Stimulated activated CD8-positive, alpha-beta memory T cell treated with anti-CD3 and anti-CD28 coated beads, Interleukin-4, amount 100 ng/mL, for 1 hour (primary cell): ENCODE data around the gene CHTOP.
"Not testable (repeated sequence)": the region's sequence is repeated elsewhere in the genome, so short reads cannot be mapped to it uniquely, and the experiment has no call there.

ENCODE experiments used
- DNase-seq, 2 donors: peaks; one replicate each; pipeline ENCODE4 v3.0.0-alpha.2; 2020; ENCODE audit warnings: low read depth in 2 of 2, low spot score in 1 of 2

Gene CHTOP

DNA sequence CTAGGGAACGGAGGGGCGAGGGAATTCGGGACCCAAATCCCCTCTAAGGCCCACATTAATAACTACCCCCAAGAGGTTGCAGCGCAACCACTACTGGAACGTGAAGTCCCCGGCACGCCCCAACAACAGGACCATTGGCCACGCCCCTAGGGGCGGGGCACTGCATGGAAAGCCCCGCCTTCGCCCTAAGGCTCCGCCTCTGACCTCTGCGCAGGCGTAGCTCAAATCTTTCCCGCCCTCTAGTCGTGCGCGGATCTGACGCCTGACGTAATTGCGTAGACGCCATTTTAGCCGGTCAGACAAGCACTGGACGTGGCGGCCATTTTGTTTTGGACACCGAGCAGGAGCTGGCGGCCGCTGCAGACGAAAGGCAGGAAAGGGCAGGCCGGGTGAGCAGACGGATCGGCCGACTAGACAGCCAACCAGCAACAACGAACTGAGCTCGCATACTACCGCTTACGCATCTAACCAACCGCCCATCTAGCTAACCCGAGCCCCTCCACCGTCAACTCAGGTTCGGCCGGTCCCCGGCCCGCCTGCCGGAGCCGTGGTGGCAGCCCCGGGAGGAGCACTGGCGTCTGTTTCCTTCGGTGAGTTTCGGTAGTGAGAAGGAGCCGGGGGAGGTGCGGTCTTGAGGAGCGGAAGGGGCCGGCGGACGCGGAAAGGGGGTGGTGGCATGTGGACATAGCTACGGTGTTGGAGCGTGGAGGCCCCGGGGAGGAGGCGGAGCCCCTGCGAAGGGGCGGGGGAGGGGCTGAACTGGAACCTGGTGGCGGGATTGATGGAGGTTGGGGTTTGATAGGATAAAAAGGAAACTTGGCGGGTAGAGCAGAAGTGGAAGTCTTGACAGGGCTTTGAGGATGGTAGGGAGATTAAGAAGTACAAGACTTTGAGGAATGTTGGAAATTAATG is at the start of gene CHTOP:
Gene CHTOP (plus strand): TSS at position 313 of the 912 bp plus-strand sequence. CDS start 2,523 bp downstream, outside the sequence.
- peak; percentile 88 to 93 for DNase-seq

DNA sequence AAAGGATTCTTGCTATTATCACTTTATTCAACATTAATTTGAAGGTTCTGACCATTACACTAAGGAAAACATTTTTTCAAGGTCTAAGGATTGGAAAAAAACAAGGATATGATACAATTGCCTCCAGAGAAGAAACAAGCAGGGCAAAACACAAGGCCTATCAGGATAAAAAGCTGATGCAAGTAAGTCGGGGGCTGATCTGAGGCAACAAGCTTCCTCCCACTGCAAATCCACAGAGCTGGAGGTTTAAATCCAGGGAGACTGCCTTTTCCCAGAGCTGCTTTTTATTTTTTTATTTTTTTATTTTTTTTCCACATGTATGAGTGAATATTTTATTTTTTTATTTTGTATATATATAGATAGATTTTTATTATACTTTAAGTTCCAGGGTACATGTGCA is 48.9 kb upstream of the CHTOP start:
- no peak for DNase-seq

GRCh38 chr1:153586347-153586746 is 47.5 kb upstream of the CHTOP start:
- DNase-seq, result no peak

DNA sequence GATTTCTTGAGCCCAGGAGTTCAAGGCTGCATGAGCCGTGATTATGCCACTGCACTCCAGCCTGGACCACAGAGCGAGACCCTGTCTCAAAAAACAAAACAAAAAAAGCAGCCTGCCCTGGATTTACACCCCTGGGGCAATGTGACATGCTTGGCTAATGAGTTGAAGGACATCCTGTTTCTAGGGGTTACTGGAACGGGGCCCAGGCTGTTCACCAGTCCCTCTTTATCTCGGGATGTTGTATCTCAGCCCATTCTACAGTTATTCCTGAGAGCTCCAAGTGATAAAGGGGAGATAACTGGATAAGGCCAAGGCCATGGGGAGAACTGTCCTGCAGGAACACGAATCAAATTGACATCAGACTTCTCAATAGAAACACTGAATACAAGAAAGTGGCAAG is 46.6 kb upstream of the CHTOP start:
- DNase-seq, result no peak

- not testable (repeated sequence) for DNase-seq
These were observed 45.8 kb upstream of the CHTOP start for GRCh38 chr1:153588033-153588432.

- DNase-seq, result no peak
These were observed 45.4 kb upstream of the CHTOP start for GRCh38 chr1:153588482-153588881.

DNA sequence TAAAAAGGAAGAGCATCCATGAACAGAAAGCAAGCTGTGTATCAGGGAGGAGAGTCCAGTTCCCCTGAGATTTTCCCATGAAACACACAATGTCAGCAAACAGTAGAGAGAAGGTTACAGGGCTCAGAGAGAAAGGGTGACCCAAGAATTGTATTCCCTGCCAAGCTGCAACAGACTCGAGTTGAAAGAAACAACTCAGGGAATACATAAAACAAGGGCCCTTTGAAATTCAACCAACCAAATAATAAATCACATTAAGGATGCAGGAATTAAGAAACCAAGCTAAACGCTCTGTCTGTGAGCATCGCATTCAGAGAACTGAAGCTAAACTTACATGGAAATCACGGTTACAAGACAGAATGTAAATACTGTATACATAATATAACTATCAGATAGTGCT is 41.1 kb upstream of the CHTOP start:
- no peak for DNase-seq

DNA sequence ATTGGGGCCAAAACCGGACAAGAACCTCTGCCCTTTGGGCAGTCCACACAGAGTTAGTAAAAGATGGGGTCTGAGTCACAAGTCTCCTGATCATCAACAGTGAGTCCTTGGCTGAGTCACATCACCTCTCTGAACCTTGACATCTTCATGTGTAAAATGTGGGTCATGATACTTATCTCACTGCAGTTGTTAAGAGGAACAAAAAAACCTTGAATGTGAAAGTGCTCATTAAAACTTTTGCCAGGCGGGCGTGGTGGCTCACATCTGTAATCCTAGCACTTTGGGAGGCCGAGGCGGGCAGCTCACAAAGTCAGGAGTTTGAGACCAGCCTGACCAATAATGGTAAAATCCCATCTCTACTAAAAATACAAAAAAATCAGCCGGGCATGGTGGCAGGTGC is 36.7 kb upstream of the CHTOP start:
- no peak for DNase-seq

DNA sequence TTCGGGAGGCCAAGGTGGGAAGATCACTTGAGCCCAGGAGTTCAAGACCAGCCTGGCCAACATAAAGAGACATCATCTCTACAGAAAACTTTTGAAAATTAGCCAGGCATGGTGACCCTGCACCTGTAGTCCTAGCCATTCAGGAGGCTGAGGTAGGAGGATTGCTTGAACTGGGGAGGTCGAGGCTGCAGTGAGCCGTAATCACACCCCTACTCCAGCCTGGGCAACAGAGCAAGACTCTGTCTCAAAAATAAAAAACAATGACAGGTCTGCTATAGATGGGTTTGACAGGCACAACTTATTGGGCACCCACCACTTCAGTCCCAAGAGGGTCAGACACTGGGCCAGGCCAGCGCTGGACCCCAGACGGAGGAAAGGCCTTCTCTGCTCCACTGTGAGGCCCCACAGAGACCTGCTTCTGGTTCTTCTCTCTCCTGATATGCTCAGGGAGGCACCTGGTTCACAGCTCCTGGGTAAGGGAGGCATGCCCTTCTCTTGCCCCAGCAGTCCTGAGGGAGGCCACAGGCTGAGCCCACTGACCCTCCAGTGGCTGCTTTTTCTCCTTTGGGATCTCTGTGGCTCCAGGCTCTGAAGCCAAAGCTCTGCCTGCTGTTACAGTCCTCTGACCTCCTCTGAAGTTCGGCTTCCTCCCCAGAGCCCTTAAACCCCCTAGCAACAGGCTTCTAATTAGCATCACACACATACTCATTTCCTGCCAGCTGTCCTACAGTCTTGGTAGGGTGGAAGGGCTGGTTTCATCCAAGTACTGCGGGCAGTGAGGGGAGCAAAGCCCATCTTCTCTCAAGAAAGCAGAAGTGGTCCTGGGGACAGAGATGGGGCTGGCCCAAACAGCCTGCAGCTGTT is 35.3 kb upstream of the CHTOP start:
- DNase-seq, result no peak

GRCh38 chr1:153599847-153600246 is 34.0 kb upstream of the CHTOP start:
- no peak for DNase-seq

DNA sequence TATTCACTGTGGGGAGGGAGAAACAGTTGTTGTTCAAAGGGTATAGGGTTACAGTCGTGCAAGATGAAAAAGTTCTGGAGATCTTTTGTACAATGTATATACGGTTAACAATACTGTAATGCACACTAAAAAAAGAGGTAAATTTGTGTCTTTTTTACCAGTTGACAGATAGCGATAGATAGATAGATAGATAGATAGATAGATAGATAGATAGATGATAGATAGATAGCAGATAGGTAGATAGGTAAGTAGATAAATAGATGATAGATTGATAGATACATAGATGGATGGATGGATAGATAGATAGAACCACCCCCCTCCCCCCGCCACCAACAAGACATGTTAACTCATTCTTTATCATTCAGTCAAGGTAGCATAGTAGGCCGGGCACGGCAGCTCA is 31.1 kb upstream of the CHTOP start:
- DNase-seq, result no peak

GRCh38 chr1:153606194-153606593 is 27.7 kb upstream of the CHTOP start:
- no peak for DNase-seq

DNA sequence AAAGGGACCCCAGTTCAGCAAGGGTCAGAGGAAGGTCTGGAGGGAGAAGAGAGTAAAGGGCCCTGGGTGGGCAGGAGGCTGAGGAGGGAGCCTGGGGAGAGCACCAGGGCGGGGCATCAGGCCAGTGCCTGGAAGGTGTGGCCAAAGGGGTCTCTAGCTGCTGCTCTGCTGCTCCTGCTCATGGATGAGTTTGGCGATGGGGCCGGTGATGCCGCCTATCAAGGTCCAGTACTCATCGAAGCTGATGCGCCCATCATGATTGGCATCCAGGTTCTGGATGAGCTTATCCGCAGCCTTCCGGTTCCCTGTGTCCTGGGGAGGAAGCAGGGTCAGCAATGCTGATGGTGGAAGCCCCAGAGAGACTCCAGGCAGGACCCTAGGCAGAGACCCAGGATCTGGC is 26.5 kb upstream of the CHTOP start:
- no peak for DNase-seq

DNA sequence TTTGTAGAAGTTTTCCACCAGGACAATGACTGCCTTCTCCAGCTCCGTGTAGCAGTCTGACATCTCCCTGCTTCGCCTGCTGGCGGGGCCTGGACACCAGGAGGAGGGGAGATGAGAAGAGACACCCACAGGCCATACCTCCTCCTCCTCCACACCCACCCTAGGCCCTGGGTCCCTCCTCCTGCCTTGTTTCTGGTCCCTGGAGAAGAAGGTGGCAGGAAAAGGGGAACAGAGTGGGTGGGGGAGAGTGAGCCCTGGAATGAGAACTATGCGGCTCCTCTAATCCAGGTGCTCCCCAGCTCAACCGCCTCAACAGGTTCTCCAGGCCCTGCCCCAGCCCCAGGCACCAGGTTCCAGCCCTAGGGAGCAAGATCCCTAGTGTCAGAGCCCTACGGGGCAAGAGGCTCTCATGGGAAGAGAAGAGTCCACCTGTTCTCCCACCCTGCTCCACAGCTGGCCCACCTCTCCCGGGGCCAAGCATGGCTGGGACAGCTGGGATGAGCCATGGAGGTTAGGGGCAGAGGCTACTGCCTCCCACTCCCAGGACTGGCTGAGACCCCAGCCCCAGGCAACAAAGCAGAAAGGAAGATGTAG is 25.7 kb upstream of the CHTOP start:
- no peak for DNase-seq

DNA sequence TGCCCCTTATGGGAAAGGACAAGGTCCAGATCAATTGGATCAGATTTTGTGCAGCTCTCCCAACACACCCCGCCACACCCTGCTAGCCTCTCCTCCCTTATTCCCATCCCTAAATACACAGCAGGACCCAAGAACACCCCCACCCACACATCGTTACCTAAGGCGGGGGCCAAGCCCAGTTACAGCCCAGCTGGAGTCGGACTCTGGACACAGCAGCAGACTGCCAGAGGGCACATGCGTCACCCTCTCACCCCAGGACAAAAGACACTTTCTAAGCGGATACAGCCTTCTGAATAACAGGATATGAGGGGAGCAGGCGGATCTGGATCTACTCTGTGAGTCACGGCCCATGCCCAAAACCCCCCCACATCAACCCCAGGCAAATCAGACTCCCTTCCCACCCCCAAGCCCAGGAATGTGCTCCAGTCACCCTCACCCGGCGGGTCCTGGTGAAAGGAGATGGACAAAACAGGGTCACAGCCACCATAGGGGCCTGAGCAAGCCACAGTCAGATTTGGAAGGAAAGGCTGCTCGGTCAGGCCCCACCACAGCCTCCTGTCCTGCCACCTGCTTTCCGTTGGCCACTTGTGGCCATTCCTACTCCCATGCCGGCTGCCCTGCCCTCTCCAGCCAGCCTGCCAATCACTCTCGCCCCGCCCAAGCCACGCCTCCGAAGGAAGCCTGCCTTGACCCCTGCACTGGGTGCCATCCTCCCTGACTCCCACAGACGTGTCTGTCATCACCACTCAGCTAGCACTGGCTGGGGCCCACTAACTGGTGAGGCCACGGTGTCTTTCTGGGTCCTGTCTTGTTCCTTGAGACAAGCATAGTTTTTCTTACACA is 24.9 kb upstream of the CHTOP start:
- DNase-seq, result no peak

- DNase-seq, result no peak
These were observed 24.3 kb upstream of the CHTOP start for GRCh38 chr1:153609585-153609907.

- no peak for DNase-seq
These were observed 23.5 kb upstream of the CHTOP start for GRCh38 chr1:153610334-153610733.

GRCh38 chr1:153610811-153611301 is 23.0 kb upstream of the CHTOP start:
- DNase-seq, result no peak

GRCh38 chr1:153611356-153611755 is 22.5 kb upstream of the CHTOP start:
- DNase-seq, result no peak

GRCh38 chr1:153612111-153612754 is 21.6 kb upstream of the CHTOP start:
- no peak for DNase-seq
